COR-L47 (cell line): ENCODE data around the gene SLC8A1.

Experiments used
- DNase-seq: peaks from one replicate; lab custom pipeline; 2025; lab: John Stamatoyannopoulos, UW

SLC8A1 gene

GRCh38 chr2:40230707-40231432, 221.0 kb downstream of the SLC8A1 start:
- DNase-seq: no peak

- DNase-seq: no peak
These were observed 221.7 kb downstream of the SLC8A1 start for GRCh38 chr2:40230186-40230585.

- DNase-seq: no peak
These were observed 223.6 kb downstream of the SLC8A1 start for GRCh38 chr2:40228310-40228709.

GRCh38 chr2:40227210-40227609, 224.7 kb downstream of the SLC8A1 start:
- no peak for DNase-seq

GRCh38 chr2:40226637-40227036, 225.3 kb downstream of the SLC8A1 start:
- DNase-seq: no peak

- no peak for DNase-seq
These were observed 226.2 kb downstream of the SLC8A1 start for GRCh38 chr2:40225670-40226210.

- DNase-seq: no peak
These were observed 227.6 kb downstream of the SLC8A1 start for GRCh38 chr2:40224318-40224717.

GRCh38 chr2:40220177-40220925, 231.5 kb downstream of the SLC8A1 start:
- no peak for DNase-seq

GRCh38 chr2:40219141-40219540, 232.7 kb downstream of the SLC8A1 start:
- DNase-seq: no peak

- DNase-seq: peak; percentile 19
These were observed 233.2 kb downstream of the SLC8A1 start for GRCh38 chr2:40218679-40219078.

GRCh38 chr2:40213619-40214018, 238.3 kb downstream of the SLC8A1 start:
- DNase-seq: no peak

GRCh38 chr2:40213071-40213470, 238.8 kb downstream of the SLC8A1 start:
- no peak for DNase-seq

- no peak for DNase-seq
These were observed 240.9 kb downstream of the SLC8A1 start for GRCh38 chr2:40210968-40211353.

GRCh38 chr2:40210344-40210967, 241.4 kb downstream of the SLC8A1 start:
- no peak for DNase-seq

GRCh38 chr2:40209761-40210160, 242.1 kb downstream of the SLC8A1 start:
- no peak for DNase-seq

GRCh38 chr2:40208463-40208862, 243.4 kb downstream of the SLC8A1 start:
- DNase-seq: peak; percentile 66

- no peak for DNase-seq
These were observed 247.6 kb downstream of the SLC8A1 start for GRCh38 chr2:40204268-40204667.

- no peak for DNase-seq
These were observed 249.0 kb downstream of the SLC8A1 start for GRCh38 chr2:40202798-40203400.

- DNase-seq: no peak
These were observed 250.5 kb downstream of the SLC8A1 start for GRCh38 chr2:40201425-40201824.

GRCh38 chr2:40200366-40200915, 251.4 kb downstream of the SLC8A1 start:
- DNase-seq: no peak

- no peak for DNase-seq
These were observed 252.1 kb downstream of the SLC8A1 start for GRCh38 chr2:40199771-40200170.

- no peak for DNase-seq
These were observed 254.8 kb downstream of the SLC8A1 start for GRCh38 chr2:40197121-40197520.
